Esophagus squamous epithelium (tissue), 4 donors: ENCODE results near the gene FOXL3.

Experiments
- POLR2A ChIP-seq, 4 donors: fragments of 450-650 bp; IDR thresholded peaks; one replicate each; pipeline ENCODE4 v1.6.1; 2017; ENCODE audit warnings: antibody characterized with exemption in 4 of 4, mild to moderate bottlenecking in 4 of 4, moderate library complexity in 3 of 4
- TF ChIP-seq, protein P1 (sequence below), 6 experiments: fragments of 450-650 bp in 4 of 6; fragments of 200-600 bp in 2 of 6; sonication (generic) in 2 of 6; IDR thresholded peaks; one replicate each; pipeline ENCODE4 v1.5.1; 2016 to 2019; ENCODE audit warnings: antibody characterized with exemption in 6 of 6, mild to moderate bottlenecking in 4 of 6, moderate library complexity in 4 of 6

DNA sequence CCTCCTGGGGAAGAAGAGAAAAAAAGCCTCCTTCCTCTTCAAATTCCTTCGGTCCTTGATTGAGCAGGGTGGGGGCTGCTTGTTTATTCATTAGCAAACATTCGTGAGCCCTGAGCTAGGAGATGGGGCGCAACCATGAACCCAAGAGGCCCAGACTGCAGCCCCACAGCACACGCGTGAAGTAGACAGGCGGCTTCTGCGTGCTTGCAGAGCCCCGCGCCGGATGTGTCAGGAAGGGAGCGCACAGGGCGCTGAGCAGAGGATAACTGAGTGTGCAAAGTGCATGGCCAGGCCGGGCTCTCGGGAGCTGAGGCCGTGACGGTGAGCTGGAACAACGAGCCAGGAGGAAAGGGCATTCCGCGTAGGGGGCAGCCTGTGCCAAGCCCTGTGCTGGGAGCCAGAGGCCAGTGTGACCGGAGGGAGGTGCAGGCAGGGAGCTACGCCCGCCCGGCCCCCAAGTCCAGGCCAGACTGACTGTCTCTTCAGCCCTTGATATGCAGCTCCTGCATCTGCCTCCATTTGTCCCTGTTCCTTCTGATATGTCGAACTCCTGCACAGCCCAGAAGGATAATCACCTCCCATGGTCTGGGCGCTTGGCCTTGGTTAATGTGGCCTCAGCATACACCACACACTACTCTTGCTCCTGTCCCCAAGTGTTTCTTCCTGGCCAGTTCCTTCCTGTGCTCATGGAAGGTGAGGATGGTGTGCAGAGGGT is 4.6 kb downstream of the FOXL3 start:
- TF ChIP-seq, protein P1, sequence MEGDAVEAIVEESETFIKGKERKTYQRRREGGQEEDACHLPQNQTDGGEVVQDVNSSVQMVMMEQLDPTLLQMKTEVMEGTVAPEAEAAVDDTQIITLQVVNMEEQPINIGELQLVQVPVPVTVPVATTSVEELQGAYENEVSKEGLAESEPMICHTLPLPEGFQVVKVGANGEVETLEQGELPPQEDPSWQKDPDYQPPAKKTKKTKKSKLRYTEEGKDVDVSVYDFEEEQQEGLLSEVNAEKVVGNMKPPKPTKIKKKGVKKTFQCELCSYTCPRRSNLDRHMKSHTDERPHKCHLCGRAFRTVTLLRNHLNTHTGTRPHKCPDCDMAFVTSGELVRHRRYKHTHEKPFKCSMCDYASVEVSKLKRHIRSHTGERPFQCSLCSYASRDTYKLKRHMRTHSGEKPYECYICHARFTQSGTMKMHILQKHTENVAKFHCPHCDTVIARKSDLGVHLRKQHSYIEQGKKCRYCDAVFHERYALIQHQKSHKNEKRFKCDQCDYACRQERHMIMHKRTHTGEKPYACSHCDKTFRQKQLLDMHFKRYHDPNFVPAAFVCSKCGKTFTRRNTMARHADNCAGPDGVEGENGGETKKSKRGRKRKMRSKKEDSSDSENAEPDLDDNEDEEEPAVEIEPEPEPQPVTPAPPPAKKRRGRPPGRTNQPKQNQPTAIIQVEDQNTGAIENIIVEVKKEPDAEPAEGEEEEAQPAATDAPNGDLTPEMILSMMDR (IDR thresholded peaks at IDR 0.05): no peak
- TF ChIP-seq POLR2A (IDR thresholded peaks at IDR 0.05): no peak
